HL-60 (cell line): Measurements from ENCODE around the gene CLEC12A.

Experiments used
- CTCF ChIP-seq: IDR thresholded peaks from one replicate; pipeline ENCODE4 v1.5.1; 2011; ENCODE audit warnings: low read length, control low read depth, inconsistent platforms; ENCODE audit not compliant: insufficient read depth
- GABPA ChIP-seq: IDR thresholded peaks from 2 replicates; pipeline ENCODE4 v1.6.1; 2012; ENCODE audit warnings: low read depth
- POLR2AphosphoS5 ChIP-seq: IDR thresholded peaks from 2 replicates; pipeline ENCODE4 v1.6.1; 2012; ENCODE audit warnings: low read depth
- REST ChIP-seq: IDR thresholded peaks from 2 replicates; pipeline ENCODE4 v1.6.1; 2012; ENCODE audit warnings: low read depth; ENCODE audit not compliant: insufficient replicate concordance

- TF ChIP-seq CTCF: no peak
- no peak for TF ChIP-seq GABPA
- no peak for TF ChIP-seq POLR2AphosphoS5
- TF ChIP-seq REST: no peak
Measured at GRCh38 chr12:9961106-9961505, 10.1 kb upstream of the CLEC12A start.
